Measurements from ENCODE around the gene KCNG2.

Gene KCNG2

DNA sequence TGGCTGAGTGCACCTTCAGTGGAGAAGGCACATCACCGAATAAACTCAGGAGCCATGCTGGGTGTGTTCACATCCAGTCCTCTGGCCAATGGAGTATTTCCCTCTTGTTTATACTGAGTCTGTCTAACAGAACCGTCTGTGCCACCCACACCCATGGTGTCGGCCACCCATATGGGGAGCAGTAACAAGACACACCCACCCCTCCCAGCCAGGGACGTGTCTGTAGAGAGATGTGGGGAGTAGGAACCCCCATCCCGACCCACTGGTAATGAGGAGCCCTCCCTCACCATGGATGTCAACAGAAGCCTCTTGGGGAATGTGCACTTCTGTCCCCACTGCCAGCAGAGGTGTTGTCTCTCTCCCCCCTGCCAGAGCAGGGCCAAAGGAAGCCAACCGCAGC lies 37.1 kb downstream of the KCNG2 start:
- Histone ChIP-seq H3K27me3 (ENCODE audit: insufficient read depth, poor library complexity, severe bottlenecking) (peaks cover 9% of the 10 kb centered on the region), H3K4me3 (ENCODE audit: severe bottlenecking) (no peak overlapping the region), H3K9me3 (ENCODE audit: severe bottlenecking) (no peaks in the 10 kb centered on the region), H3K27ac (ENCODE audit: poor library complexity, severe bottlenecking) (no peak overlapping the region), H3K4me1 (ENCODE audit: insufficient read depth, poor library complexity, severe bottlenecking) (no peaks in the 10 kb centered on the region), H3K36me3 (ENCODE audit: low read depth) (no peaks in the 10 kb centered on the region)
- ATAC-seq (ENCODE audit: low read depth) (no peak), DNase-seq (ENCODE audit: low spot score) (no peak)
- TF ChIP-seq CTCF (IDR thresholded peaks at IDR 0.05; ENCODE audit: poor library complexity, severe bottlenecking), result no peak

GRCh38 chr18:79841936-79842335 lies 44.2 kb downstream of the KCNG2 start:
- H3K27me3 ChIP-seq (ENCODE audit: insufficient read depth, poor library complexity, severe bottlenecking), result no peaks in the 10 kb centered on the region
- DNase-seq (ENCODE audit: low spot score), result no peak
- no peak for TF ChIP-seq CTCF (IDR thresholded peaks at IDR 0.05; ENCODE audit: poor library complexity, severe bottlenecking)
- H3K4me3 ChIP-seq (ENCODE audit: severe bottlenecking), result no peak overlapping the region
- no peaks in the 10 kb centered on the region for H3K36me3 ChIP-seq (ENCODE audit: low read depth)
- ATAC-seq (ENCODE audit: low read depth), result no peak
- peaks cover 2% of the 10 kb centered on the region for H3K9me3 ChIP-seq (ENCODE audit: severe bottlenecking)
- no peaks in the 10 kb centered on the region for H3K4me1 ChIP-seq (ENCODE audit: insufficient read depth, poor library complexity, severe bottlenecking)
- H3K27ac ChIP-seq (ENCODE audit: poor library complexity, severe bottlenecking), result no peak overlapping the region

DNA sequence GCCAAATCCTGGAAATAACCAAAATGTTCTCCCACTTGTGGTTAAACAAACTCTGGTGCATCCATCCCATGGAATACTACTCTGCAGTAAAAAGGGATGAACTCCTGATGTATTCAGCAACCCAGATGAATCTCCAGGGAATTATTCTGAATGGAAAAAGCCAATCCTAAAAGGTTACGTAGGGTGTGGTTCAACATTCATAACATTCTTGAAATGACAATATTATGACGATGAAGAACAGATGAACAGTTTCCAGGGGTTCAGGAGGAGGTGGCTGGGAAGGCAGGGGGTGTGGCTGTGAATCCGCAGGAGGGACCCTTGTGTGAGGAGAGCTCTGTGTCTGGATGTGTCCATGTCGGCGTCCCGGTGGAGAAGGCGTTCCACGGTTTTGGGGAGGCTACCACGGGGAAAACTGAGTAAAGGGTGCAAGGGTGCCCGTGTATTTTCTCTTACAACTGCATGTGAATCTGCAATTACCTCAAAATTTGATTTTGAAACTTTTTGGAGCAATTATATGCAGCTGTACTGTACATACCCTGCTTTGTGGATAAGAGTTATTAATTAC lies 47.3 kb downstream of the KCNG2 start:
- ATAC-seq (ENCODE audit: low read depth) (no peak), DNase-seq (ENCODE audit: low spot score) (no peak)
- H3K27me3 ChIP-seq (ENCODE audit: insufficient read depth, poor library complexity, severe bottlenecking), result no peaks in the 10 kb centered on the region
- no peak for TF ChIP-seq CTCF (IDR thresholded peaks at IDR 0.05; ENCODE audit: poor library complexity, severe bottlenecking)
- no peak overlapping the region for H3K27ac ChIP-seq (ENCODE audit: poor library complexity, severe bottlenecking)
- H3K4me1 ChIP-seq (ENCODE audit: insufficient read depth, poor library complexity, severe bottlenecking), result no peaks in the 10 kb centered on the region
- peaks cover 2% of the 10 kb centered on the region for H3K9me3 ChIP-seq (ENCODE audit: severe bottlenecking)
- no peak overlapping the region for H3K4me3 ChIP-seq (ENCODE audit: severe bottlenecking)
- no peaks in the 10 kb centered on the region for H3K36me3 ChIP-seq (ENCODE audit: low read depth)

- H3K4me1 ChIP-seq (ENCODE audit: insufficient read depth, poor library complexity, severe bottlenecking), result no peaks in the 10 kb centered on the region
- H3K27ac ChIP-seq (ENCODE audit: poor library complexity, severe bottlenecking), result no peak overlapping the region
- no peak overlapping the region for H3K4me3 ChIP-seq (ENCODE audit: severe bottlenecking)
- peaks cover 2% of the 10 kb centered on the region for H3K9me3 ChIP-seq (ENCODE audit: severe bottlenecking)
- ATAC-seq (ENCODE audit: low read depth), result no peak
- H3K36me3 ChIP-seq (ENCODE audit: low read depth), result no peaks in the 10 kb centered on the region
- H3K27me3 ChIP-seq (ENCODE audit: insufficient read depth, poor library complexity, severe bottlenecking), result no peaks in the 10 kb centered on the region
- no peak for TF ChIP-seq CTCF (IDR thresholded peaks at IDR 0.05; ENCODE audit: poor library complexity, severe bottlenecking)
- DNase-seq (ENCODE audit: low spot score), result no peak
These were observed 49.3 kb downstream of the KCNG2 start for GRCh38 chr18:79846936-79847557.

DNA sequence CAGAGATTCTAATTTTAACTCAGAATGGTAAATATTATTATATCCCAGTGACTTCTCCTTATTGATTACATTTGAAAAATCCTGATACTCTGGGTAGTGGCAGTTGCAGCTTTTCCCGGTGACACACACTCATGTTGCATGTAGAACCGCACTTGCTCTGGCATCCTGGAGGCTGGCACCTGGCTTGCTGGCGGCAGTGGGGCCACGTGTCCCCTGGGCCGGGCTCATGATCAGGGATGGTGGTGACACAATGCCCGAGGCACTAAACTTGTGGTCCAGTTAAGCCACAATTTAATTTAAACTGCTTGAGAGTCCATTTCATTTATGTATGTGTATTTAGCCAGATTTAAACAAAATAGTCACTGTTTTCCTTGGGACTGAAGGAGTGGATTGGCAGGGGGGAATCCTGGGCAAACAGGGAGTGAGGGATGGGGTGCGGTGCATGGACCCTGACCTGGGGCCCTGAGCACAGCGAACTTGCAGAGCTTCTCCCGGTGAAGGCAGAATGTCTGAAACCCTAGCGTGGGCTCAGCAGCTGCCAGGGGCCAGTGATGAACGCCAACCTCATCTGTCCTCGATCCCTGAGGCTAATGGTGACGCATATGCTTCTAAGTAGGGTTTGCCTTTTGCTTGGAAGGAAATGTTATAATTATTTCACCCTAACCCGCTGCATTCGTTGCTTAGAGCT lies 50.0 kb downstream of the KCNG2 start:
- DNase-seq (ENCODE audit: low spot score) (no peak), ATAC-seq (ENCODE audit: low read depth) (no peak)
- Histone ChIP-seq H3K36me3 (ENCODE audit: low read depth) (no peaks in the 10 kb centered on the region), H3K27me3 (ENCODE audit: insufficient read depth, poor library complexity, severe bottlenecking) (no peaks in the 10 kb centered on the region), H3K4me1 (ENCODE audit: insufficient read depth, poor library complexity, severe bottlenecking) (no peaks in the 10 kb centered on the region), H3K27ac (ENCODE audit: poor library complexity, severe bottlenecking) (no peak overlapping the region), H3K4me3 (ENCODE audit: severe bottlenecking) (no peak overlapping the region), H3K9me3 (ENCODE audit: severe bottlenecking) (peaks cover under 1% of the 10 kb centered on the region)
- TF ChIP-seq CTCF (IDR thresholded peaks at IDR 0.05; ENCODE audit: poor library complexity, severe bottlenecking), result no peak

All from RWPE2 (cell line).